HG03442 (cell line): ENCODE data around the gene GNAS-AS1.

Source experiments
- ATAC-seq: cut with Tn5 transposase; IDR thresholded peaks from one replicate; pipeline ENCODE4 v1.9.1; 2021; ENCODE audit warnings: mild to moderate bottlenecking, moderate library complexity; ENCODE audit not compliant: unreplicated experiment

The GNAS-AS1 gene

GRCh38 chr20:58850693-58851174 is at the start of gene GNAS-AS1:
TSS of gene GNAS-AS1 (minus strand) at chr20:58850902.
- ATAC-seq = peak; percentile 89

- ATAC-seq = no peak
These were observed 49.7 kb upstream of the GNAS-AS1 start for GRCh38 chr20:58900397-58900796.

- ATAC-seq = no peak
These were observed 48.8 kb upstream of the GNAS-AS1 start for GRCh38 chr20:58899512-58899911.

DNA sequence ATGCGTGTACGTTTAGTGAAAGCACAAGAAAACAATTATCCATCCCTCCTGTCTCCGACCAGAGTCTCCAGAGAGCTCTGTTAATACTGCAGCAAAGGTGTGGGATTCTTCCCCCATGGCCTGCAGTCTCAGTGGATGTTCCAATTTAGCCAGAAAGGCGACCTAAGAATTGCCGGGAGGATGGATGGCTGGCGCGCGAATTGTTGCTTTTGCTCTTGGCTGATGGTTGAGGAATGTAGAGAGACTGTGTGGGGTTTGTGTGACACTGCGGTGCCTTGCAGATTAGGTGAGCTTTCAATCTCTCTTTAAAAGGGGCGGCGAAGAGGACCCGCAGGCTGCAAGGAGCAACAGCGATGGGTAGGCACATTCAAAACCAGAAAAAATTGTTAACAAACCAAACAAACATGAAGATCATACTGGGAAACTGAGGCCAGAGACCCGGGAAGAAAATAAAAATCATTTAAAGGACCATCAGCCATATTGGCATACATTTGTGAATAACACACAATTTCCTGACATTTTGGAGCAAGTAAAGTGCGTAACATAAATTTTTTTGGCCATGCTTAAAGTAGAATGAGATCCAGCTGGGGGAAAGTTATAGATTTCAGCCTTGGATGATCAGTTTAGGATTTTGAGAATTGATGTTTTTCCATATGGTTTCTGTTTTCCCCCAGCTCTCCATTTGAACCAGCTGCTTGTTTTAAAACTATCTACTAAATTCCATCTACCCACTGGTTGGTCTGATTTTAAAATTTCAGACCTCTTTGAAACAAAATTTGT is 48.1 kb upstream of the GNAS-AS1 start:
- no peak for ATAC-seq

DNA sequence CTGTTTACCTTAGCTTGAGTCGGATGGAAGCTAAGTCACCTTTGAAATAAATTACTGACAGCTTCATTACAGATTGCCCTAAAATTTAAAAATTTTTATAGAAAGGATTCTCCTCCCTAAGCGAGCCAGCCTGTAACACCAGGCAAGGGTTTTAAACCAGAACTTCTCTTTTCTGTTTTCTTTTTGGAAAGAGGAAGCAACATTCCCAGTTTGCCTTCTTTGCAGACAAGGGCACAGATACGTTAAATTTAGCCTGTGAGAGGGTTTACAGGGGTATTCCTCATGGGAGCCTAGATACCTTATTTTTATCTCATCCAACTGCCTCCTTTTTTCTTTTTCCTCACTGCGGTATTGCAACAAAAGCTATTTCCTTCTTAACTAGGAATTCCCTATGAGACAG is 46.8 kb upstream of the GNAS-AS1 start:
- ATAC-seq = no peak

- ATAC-seq = no peak
These were observed 46.1 kb upstream of the GNAS-AS1 start for GRCh38 chr20:58896820-58897219.

- ATAC-seq = no peak
These were observed 44.9 kb upstream of the GNAS-AS1 start for GRCh38 chr20:58895448-58896180.

- no peak for ATAC-seq
These were observed 44.1 kb upstream of the GNAS-AS1 start for GRCh38 chr20:58894652-58895447.

DNA sequence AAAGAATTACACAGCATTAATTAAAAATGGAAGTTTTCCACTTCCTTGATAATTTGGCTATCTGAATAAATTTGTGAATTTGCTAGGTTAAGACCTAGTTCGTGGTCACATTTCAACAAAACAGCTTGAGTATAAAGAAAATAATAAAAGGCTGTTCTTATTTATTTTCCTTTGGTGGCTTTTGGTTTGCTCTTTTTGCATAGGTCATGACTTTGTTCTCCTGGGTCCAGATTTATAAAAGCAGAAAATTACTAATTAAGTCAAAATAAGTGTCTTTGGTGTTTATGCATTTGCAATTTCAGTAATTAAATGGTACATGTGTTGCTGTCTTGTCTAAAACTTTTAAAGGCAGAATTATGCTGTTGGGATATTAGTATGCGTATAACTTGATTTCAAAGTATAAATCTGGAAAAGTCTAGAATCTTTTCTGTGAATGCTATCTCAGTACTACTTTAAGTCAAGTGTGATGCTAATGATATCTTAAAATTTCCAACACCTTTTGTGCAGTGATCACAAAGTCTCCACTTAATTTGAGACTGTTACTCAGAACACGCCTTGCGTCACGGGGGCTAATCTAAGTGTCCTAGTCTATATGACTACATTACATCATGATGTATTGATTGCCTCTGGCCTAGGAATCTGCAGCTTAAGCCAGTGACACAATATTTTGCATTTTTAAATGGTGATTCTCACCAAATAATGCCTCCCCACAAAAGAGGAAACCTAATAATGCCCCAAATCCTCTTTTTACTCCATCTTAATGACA is 42.8 kb upstream of the GNAS-AS1 start:
- ATAC-seq = no peak

DNA sequence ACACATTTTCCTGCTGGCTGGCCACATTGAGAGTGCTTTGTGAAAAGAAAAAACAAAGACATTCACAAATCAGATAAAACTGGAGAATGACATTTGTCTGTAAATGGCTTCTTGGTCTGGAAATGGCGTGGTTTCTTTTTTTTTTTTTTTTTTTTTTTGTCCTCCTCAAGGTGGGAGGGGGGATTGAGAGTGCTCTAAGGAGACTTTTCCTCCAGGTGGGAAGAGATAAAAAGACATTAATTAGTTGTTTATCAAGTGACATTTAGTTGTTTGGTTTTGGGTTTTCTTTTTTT is 42.2 kb upstream of the GNAS-AS1 start:
- no peak for ATAC-seq

DNA sequence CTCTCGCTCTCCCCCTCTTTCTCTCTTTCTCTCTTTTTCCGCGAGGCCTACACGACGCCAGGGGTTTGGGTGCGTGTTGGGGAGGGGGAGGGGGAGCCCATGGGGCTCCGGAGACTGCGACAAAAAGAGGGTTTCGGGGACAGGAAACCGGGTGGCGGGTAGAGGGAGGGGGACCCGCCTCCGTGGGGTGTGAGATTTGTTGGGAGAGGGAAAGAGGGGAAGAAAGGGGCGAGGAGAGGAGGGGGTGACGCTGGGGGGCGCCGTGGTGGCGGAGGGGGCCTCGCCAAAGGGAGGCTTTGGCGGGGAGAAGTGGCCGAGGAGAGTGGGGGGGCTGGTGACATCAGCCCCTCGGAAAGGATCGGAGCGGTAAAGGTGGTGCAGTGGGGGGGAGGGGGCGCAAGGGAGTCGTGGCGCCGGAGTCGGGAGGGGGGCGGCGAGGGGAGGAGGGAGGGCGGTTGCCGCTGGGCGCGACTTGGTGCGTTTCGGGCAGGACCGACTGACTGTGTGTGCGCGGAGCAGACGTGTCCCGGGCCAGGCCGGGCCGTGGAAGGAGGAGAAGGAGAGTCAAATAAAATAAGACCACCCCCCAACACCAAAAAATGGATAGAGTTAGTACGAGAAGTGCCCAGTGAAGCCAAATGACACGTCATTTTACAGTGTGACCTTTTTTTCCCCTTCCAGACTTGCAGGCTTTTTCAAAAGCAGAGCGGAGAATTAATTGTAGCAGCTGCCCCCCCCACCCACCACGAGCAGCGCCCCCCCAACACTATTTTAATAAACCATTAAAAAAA is 41.6 kb upstream of the GNAS-AS1 start:
- ATAC-seq = no peak

DNA sequence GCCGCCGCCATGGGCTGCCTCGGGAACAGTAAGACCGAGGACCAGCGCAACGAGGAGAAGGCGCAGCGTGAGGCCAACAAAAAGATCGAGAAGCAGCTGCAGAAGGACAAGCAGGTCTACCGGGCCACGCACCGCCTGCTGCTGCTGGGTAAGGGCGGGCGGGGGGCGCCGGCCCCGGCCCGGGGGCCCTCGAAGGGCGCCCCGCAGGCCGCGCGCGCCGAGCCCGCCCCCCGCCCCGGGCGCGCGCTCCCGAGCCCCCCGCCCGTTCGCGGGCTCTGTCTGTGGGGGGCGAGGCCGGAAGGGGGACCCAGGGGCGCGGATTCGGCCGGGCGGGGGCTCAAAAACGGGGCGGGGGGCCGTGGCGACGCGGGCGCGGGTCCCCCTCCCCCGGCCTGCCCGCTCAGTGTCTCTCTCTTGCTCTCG is 41.0 kb upstream of the GNAS-AS1 start:
- no peak for ATAC-seq

DNA sequence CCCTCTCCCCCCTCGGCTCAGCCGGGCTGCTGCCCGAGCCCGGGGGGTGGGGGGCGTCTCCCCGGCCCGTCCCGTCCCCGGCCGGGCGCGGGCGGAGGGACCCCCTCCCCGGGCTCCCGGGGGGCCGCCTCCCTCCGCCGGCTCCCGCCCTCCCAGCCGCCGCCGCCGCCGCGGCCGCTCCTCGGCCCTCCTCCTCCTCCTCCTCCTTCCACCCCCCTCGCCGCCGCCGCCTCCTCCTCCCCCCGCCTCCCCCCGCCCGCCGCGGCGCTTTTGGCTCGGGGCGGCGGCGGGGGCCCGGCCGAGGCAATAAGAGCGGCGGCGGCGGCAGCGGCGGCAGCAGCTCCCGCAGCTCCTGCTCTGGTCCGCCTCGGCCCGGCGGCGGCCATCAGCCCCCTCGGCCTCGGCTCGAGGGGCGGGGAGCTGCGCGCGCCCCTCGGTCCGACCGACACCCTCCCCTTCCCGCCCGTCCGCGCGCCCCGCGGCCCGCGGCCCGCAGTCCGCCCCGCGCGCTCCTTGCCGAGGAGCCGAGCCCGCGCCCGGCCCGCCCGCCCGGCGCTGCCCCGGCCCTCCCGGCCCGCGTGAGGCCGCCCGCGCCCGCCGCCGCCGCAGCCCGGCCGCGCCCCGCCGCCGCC is 40.5 kb upstream of the GNAS-AS1 start:
- ATAC-seq = no peak

DNA sequence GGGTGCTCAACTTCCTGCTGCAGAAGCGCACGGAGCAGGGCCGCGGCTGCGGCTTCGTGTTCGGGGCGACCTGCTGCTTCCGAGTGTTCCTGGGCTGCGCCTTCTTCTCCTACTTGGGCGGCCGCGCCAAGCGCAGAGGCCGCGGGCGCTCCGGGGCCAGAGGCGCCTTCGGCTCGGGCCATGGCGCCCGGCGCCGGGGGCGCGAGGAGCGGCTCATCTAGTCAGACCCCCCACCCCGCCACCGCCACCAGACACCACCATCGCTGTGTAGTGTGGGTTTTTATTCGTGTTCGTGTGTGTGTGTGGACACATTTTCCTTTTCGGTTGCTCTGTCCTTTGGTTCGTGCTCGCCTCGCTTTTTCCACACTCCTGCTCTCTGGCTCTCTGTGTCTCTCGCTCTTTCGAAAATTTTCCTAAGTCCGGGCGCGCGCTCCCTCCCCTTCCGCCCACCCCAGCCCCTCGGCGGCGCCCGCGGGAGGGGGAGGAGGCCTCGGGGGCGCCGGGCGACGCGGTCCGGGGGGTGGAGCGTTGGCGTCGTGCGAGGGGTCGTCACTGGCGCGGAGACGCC is 39.9 kb upstream of the GNAS-AS1 start:
- no peak for ATAC-seq

DNA sequence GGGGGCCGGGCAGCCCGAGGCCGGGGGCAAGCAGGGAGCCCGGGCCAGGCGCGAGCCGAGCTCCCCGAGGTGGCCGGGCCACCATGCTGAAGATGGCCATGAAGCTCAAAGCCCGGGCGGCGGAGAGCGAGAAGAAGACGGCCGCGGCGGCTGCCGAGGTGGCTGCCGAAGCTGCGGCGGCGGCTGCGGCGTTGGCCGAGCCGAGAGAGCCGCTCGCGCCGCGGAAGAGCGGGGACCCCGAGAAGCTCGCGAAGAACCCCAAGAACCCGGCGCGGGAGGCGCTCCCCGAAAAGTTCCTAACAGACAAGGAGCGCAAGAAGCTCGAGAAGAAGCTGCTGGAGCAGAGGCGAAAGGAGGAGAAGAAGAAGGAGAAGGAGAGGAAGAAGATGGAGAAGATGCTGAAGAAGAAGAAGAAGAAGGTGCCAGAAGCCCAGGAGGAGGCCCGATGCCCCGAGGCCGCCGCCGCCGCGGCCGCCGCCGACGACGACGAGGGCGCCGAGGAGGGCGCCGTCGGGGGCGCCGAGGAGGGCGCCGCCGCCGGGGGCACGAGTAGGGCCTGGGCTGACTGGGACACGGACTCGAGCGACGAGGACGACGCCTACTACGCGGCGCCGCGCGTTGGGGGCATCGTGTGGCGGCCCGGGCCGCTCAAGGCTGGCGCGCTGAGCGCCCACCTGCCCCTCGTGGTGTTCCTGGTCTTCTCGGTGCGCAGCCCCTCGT is 39.3 kb upstream of the GNAS-AS1 start:
- ATAC-seq = no peak

- no peak for ATAC-seq
These were observed 38.6 kb upstream of the GNAS-AS1 start for GRCh38 chr20:58889334-58889760.

DNA sequence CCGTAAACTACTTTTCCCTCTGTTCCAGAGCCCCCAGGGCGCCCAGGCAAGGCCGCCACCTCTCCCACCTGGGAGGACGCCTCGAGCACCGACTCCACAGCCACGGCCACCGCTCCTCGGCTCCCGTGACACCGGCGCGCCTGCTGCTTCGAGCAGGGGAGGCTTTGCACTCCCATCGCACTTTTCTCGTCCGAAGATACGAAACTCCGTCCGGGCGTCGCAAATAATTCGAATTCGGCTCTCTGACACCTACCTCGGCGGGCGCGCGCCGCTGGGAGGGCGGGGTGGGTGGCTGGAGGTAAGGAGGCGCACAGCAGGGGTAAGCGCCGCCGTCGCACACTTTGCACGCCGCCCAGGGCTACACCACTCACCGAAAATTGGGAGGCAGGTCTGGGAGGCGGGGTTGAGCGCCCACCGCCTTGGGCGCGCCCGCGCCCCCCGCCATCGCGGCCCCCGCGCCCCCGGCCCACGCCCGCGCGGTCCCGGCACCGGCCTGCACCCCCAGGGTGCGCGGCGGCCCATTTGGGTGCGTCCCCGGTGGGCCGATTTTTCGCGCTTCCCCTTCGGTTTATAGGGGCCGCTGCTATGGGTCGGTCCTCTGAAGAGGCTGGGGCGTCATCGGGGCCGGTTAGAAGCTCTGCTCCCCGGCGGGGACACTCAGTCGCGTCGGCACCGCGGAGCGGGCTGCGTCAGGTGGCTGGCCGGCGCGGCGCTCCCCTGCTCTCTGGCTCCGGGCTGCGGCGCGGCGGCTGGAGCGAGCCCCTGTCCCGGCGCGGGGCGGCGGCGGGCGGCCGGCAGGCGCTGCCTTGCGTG is 38.0 kb upstream of the GNAS-AS1 start:
- peak; percentile 38 for ATAC-seq

DNA sequence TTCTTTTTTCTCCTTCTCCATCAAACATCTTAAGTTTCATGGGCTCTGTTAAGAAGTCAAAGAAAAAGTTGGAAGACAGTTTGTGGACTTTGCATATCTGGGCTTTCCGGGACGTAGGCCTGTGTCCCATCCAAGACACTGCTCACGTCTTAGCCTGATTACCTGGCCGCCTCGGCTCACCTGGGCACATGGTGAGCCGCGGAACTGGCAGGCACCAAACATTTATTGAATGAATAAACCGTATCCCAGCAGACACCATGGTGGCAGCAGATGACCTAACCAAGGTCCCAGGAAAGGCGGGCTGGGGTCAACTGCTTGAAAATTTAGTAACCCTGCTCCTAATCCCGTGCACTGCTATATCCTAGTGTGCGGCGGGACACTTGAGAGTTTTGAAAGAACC is 37.4 kb upstream of the GNAS-AS1 start:
- ATAC-seq = no peak
